ES-I3 (cell line): ENCODE data around the gene BHMT.
"Not testable (repeated sequence)": the region's sequence is repeated elsewhere in the genome, so short reads cannot be mapped to it uniquely, and the experiment has no call there.

ENCODE experiments used
- H3K36me3 ChIP-seq: 2 replicates; pipeline ENCODE4 v1.6.1; 2013; ENCODE audit warnings: mild to moderate bottlenecking, low read length, control low read depth, moderate library complexity; ENCODE audit not compliant: insufficient read depth
- H3K4me1 ChIP-seq: 2 replicates; pipeline ENCODE4 v1.6.1; 2013; ENCODE audit warnings: mild to moderate bottlenecking, control low read depth, low read length; ENCODE audit not compliant: insufficient read depth
- H3K9ac ChIP-seq: 2 replicates; pipeline ENCODE4 v1.6.1; 2013; ENCODE audit warnings: low read depth, mild to moderate bottlenecking, low read length, moderate library complexity
- H3K9me3 ChIP-seq: 2 replicates; pipeline ENCODE4 v1.6.1; 2013; ENCODE audit warnings: mild to moderate bottlenecking, low read length, moderate library complexity; ENCODE audit not compliant: control insufficient read depth, insufficient read depth

The BHMT gene

DNA sequence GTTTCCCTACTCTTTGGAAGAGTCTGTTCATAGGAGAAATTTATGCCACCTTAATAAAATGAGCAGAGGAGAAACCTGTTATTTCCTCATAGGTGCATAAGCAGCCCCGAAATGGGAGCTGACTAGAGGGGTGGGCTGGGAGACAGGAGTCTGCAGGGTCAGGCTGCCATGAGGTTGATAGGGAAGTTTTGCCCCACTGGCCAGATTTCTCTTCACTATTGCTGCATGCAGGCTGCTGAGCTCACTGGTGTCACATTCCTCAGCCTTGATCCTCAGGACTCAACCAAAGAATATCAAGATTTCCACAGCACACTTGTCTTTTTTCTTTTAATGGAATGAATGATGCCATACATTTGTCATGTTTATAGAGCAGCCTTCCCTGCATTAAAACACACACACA is 60.7 kb downstream of the BHMT start:
- H3K9ac ChIP-seq = no peak overlapping the region
- H3K36me3 ChIP-seq = no peaks in the 10 kb centered on the region
- no peaks in the 10 kb centered on the region for H3K9me3 ChIP-seq
- H3K4me1 ChIP-seq = peaks cover 29% of the 10 kb centered on the region

DNA sequence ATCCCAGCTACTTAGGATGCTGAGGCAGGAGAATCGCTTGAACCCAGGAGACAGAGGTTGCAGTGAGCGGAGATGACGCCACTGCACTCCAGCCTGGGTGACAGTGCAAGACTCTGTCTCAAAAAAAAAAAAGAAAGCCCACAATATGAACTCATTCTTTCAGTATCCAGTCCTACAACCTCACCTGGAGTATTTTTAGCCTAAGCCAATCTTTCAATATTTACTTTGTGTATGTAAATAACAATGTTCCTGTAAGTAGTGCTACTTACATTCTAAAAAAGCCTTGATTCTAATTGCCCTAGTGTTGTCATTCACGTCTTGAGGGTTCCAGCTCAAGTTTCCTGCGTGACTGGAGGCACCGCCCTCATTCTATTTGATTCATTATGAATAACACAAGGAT is 62.0 kb downstream of the BHMT start:
- Histone ChIP-seq H3K4me1 (peaks cover 29% of the 10 kb centered on the region), H3K36me3 (no peaks in the 10 kb centered on the region), H3K9me3 (no peaks in the 10 kb centered on the region), H3K9ac (no peak overlapping the region)

DNA sequence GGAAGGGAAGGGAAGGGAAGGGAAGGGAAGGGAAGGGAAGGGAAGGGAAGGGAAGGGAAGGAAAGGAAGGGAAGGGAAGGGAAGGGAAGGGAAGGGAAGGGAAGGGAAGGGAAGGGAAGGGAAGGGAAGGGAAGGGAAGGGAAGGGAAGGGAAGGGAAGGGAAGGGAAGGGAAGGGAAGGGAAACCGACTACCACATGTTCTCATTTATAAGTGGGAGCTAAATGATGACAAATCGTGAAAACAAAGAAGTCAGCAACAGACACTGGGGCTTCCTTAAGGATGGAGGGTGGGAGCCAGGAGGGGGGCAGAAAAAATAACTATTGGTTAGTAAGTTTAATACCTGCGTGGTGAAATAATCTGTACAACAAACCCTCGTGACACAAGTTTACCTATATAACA is 68.8 kb downstream of the BHMT start:
- H3K9ac ChIP-seq, H3K4me1 ChIP-seq, H3K9me3 ChIP-seq, H3K36me3 ChIP-seq: not testable (repeated sequence)

DNA sequence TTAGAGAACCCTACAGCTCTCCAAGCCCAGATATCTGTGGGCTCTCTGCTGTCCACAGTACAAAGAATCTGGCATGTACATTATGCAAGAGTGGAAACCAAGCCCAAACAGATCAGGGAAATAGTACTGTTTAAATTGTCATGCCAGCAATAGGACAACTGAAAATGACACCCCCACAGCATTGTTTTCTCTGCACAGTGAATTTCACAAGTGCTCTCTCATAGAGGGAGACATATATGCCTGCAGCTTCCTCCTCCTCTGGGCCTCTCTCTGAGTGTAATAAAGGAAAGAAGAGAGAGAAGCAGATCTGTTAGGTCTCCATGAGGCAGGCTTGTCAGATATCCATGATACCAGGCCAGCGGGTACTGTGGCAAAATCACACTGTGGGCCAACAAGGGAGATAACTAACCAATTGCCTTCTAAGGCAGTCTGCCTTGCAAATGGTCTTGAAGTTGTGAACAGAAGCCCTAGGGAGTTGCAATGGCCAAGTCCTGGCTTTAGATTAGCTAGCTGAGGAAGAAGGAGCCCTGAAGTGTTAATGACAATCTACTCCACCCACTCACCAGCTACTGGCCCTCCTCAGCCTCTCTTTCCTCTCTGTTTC is 69.9 kb downstream of the BHMT start:
- Histone ChIP-seq H3K36me3 (no peaks in the 10 kb centered on the region), H3K9ac (no peak overlapping the region), H3K4me1 (no peaks in the 10 kb centered on the region), H3K9me3 (no peaks in the 10 kb centered on the region)
